NCI-H146 treated with DMSO at 0.1 percent for 48 hours (cell line): ENCODE data around the gene ARMC10.
"Not testable (repeated sequence)": the region's sequence is repeated elsewhere in the genome, so short reads cannot be mapped to it uniquely, and the experiment has no call there.

Experiments used
- DNase-seq: peaks from one replicate; lab custom pipeline; 2025; ENCODE audit not compliant: unreplicated experiment; lab: John Stamatoyannopoulos, UW

Gene ARMC10

DNA sequence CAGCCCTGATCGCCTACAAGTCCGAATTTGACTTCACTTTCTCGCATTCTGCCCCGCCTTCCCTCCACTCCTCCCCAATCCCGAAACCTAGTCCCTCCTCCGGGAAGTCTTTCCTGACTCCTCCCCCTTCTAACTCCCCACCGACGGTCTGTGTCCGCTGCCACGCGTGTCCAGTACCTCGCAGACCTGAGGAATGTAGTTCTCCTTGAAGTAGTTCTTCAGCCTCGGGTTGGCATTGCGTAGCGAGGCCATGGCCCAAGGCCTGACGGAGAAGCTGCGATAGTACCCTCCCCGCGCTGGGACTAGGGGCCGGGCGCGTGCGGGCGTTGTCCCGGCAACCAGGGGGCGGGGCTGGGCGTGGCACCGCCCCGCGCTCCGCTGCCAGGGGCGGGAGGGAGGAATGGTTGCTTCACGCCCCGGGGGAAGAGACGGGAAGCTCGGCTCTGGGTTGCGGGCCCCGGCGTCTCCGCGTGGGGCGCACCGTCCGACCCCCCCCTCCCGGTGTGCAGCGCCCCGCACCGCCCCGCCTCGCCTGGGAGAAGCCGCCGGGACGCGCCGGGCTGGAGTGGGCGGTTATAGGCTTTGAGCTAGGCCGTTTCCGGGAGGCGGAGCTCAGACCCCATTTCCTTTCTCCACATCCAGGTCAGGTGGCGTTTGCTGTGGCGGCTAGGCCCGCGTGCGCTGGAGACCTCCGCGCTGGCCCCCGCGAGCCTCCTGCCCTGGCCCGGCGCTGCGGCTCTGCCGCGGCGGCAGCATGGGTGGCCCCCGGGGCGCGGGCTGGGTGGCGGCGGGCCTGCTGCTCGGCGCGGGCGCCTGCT is at the start of gene ARMC10, which contains the start of gene FBXL13:
TSS of gene ARMC10 (plus strand) at position 622 of the 818 bp plus-strand sequence. CDS start at position 755, 133 bp downstream.
TSS of gene FBXL13 (minus strand) at position 278 of the 818 bp plus-strand sequence.
- peak; percentile 79 for DNase-seq

DNA sequence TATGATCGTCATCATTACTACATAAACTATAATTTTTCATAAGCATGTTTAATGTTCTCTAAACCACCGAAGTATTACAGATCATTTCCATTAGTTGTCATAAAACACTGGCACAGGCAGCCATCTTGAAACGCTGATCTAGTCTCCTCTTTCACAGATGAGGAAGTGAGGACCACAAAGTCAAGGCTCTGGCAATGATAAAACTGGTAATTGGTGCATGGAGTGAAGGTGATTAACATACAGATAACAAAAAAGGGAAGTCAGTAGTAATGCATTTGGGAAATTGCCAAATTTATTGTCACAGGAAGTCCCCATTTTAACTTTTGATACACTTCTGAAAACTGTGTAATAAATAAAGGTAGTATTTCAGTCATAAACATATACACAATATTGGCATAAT is 49.6 kb upstream of the ARMC10 start:
- no peak for DNase-seq

DNA sequence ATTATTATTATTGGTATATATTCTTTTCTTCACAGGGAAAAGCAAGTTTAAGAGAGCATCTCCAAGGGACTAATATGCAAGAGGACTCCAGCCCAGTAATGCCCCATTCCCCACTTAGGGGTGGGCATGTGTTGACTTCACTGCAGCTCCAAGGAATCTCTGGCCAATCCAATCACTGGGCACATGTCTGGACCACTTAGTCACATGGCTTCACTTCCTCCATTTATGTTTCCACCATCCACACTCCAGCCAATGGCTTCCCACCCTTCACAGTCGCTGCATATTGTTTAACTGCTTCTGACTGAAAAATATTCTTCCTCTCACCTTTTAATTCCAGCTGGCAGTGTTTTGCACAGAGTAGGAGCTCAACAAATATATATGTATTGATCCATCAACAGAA is 43.9 kb upstream of the ARMC10 start:
- no peak for DNase-seq

DNA sequence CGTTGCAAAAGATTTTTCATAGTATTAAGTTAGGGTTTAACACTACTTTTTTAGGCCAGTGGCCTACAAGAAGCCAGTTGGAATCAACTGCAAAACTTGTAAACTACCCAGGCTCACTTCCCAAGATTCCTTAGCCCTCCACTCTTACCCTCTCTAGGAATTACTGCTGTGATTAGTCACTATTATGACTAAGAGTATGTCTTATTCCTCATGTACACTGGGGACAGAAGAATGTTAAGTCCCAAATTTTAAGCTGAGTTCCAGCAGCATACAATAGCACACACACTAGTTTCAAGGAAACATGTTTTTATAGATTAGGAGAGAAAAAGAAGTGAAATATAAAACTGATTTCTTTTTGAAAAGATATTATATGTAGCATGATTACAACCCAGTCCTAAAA is 43.2 kb upstream of the ARMC10 start:
- no peak for DNase-seq

DNA sequence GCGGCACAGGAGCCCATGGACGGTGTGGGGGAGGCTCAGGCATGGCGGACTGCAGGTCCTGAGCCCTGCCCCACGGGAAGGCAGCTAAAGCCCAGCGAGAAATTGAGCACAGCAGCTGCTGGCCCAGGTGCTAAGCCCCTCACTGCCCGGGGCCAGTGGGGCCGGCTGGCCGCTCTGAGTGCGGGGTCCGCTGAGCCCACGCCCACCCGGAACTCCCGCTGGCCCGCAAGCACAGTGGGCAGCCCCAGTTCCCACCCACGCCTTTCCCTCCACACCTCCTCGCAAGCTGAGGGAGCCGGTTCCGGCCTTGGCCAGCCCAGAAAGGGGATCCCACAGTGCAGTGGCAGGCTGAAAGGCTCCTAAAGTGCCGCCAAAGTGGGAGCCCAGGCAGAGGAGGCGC is 40.6 kb upstream of the ARMC10 start:
- DNase-seq: not testable (repeated sequence)

DNA sequence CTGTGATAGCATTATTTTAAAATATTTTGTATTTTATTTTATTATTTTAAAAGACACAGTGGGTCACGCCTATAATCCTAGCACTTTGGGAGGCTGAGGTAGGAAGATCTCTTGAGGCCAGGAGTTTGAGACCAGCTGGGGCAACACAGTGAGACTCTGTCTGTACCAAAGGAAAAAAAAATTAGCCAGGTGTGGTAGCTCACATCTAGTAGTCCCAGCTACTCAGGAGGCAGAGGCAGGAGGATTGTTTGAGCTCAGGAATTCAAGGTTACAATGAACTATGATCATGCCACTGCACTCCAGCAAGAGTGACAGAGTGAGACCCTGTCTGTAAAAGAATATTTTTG is 37.5 kb upstream of the ARMC10 start:
- DNase-seq: no peak

DNA sequence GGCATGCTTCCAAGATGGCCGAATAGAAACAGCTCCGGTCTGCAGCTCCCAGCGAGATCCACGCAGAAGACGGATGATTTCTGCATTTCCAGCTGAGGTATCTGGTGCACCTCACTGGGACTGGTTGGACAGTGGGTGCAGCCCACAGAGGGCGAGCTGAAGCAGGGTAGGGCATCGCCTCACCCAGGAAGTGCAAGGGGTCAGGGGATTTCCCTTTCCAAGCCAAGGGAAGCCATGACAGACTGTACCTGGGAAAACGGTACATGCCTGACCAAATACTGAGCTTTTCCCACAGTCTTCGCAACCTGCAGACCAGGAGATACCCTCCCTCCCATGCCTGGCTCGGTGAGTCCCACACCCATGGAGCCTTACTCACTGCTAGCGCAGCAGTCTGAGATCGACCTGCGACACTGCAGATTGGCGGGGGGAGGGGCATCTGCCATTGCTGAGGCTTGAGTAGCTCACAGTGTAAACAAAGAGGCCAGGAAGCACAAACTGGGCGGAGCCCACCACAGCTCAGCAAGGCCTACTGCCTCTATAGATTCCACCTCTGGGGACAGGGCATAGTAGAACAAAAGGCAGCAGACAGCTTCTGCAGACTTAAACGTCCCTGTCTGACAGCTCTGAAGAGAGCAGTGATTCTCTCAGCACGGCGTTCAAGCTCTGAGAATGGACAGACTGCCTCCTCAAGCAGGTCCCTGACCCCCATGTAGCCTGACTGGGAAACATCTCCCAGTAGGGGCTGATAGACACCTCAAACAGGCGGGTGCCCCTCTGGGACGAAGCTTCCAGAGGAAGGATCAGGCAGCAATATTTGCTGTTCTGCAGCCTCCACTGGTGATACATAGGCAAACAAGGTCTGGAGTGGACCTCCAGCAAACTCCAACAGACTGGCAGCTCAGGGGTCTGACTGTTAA is 36.9 kb upstream of the ARMC10 start:
- DNase-seq: peak; percentile 52

DNA sequence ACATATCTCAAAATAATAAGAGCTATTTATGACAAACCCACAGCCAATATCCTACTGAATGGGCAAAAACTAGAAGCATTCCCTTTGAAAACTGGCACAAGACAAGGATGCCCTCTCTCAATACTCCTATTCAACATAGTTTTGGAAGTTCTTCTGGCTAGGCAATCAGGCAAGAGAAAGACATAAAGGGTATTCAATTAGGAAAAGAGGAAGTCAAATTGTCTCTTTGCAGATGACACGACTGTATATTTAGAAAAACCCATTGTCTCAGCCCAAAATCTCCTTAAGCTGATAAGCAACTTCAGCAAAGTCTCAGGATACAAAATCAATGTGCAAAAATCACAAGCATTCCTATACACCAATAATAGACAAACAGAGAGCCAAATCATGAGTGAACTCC is 33.1 kb upstream of the ARMC10 start:
- not testable (repeated sequence) for DNase-seq

DNA sequence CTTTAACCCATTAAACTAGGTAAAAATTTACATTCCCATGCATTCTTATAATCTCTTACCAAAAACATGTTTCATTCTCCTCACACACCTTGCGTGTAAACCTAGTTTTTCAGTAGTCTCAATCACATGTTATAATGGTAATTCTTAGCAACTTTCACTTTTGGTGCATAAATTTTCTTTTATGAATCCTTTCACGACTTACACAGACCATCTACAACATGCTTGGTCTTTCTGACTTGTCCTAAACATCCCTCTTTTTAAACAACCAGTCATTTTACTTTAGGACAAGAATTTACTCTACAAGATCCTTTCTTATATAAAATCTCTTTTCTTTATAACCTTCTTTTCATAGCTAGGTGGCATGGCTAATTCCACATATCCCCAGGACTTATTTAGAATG is 26.1 kb upstream of the ARMC10 start:
- DNase-seq: no peak

DNA sequence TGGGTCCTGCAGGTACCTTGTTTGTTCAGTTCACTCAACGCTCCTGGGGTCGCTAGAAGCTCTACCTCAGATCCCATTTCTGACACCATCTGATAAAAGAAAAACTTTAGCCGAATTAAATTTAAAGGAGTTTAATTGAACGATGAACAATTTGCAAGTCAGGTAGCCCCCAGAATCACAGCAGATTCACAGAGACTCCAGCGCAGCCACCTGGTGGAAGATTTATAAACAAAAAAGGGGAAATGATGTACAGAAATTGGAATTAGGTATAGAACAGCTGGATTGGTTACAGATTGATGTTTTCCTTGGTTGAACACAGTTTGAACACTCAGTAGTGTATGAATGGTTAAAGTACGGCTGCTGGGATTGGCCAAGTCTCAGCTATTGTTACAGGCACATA is 23.4 kb upstream of the ARMC10 start:
- DNase-seq: no peak

DNA sequence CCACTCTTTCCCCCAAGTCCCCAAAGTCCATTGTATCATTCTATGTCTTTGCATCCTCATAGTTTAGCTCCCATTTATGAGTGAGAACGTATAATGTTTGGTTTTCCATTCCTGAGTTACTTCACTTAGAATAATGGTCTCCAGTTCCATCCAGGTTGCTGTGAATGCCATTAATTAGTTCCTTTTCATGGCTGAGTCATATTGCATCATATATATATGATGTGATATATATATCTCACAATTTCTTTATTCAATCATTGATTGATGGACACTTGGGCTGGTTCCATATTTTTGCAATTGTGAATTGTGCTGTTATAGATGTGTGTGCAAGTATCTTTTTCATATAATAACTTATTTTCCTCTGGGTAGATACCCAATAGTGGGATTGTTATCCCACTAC is 18.9 kb upstream of the ARMC10 start:
- not testable (repeated sequence) for DNase-seq

DNA sequence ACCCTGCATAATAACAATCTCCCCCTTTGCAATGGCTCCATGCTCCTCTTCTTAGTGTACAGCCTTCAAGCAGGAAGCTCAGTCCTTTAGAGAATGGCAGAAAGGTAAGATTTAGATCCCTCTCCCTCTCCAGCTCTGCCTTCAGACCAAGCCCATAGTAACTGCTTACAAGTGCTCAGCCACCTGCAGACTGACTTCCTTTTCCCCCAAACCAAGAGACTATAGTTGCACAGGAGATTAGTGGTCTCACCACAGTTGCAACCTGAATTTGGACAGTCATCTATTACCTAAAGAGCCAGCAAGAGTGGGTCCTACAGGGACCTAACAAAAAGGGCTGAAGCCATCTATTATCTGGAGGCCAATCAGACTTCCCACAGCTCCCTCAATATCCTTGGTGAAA is 16.8 kb upstream of the ARMC10 start:
- DNase-seq: no peak

DNA sequence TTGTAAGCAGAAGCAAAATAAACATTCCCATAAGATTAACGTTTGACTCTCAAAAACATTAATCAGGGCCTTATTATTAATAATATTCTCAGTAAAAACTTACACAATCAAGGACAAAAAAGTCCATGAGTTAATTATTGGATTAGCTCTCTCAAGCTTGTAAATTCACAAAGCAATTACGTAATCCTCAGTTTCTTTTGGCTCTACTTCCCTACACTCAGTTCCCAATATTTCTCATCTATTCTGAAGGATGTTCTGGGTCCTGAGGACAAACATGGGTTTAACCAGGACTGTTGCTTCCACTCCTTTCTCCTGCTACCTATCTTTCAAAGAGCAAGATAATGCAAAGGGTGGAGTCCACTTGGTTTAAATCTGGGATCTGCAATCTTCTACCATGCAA is 15.5 kb upstream of the ARMC10 start:
- no peak for DNase-seq

DNA sequence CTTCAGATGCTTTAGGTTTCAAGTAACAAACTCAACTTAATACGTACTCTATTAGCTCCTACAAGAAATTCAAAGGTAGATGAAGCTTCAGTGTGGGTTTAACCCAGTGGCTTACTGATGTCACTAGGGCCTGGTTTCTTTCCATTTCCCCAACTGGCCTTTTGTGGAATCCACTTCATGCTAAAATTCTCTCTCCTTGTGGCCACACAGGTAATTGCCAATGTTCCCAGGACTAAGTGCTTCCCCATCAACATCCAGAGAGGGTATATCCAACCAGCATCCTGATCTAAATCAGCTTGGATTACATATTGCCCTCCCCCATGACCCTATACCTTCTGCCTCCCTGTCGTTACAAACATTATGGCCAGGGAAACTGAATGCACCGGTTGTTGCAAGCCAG is 11.0 kb upstream of the ARMC10 start:
- no peak for DNase-seq

DNA sequence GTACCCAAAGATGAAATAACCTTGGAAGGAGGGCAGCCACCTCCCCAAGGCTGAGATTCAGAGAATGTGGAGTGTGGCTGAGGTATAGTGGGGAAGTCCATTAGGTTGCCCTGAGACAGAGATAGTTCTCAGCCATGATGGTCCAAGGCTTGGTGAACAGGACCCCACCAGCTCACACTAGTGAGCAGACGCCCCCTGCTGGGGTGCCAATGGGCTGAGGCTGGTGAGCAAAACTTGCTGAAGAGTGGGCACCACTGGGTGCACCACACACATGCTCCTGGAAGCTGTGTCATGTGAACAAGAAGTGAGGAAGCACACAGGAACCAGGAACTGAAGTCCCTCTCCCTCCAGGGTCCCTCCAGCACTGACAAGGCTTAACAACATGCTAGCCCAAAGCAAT is 9.3 kb upstream of the ARMC10 start:
- no peak for DNase-seq

DNA sequence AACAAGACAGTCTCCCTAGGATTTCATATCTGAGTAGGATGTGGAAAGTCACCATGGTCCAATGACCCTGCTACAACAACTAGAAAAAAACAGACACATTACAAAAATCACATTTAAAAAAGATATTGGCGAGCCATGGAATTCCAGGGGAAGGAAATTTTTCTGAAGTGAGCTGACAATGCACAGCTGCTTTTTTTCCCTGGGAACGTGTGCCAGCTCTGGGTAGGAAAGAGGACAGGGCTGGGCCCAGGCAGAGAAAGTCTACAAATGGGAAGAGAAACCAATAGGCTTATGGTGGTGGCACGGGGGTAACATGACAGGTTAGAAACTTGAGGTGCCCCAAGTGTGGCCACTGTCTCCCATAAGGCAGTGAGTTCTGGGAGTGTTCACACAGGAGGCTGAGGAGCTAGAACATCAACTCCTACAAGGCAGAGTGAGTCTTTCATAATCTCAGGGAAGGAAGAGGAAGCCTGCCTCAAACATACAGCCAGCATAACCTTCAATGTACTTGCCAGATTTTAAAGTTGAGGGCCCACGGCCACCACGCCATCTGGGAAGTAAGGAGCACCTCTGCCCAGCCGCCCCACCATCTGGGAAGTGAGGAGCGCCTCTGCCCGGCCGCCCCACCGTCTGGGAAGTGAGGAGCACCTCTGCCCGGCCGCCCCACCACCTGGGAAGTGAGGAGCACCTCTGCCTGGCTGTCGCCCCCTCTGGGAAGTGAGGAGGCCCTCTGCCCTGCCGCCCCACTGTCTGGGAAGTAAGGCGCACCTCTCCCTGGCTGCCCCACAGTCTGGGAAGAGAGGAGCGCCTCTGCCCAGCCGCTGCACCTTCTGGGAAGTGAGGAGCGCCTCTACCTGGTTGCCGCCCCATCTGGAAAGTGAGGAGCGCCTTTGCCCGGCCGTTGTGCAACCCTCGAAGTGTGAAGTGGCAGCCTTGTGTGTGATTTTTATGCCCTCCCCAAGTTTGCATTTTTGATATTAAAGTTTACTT is 6.2 kb upstream of the ARMC10 start:
- no peak for DNase-seq

DNA sequence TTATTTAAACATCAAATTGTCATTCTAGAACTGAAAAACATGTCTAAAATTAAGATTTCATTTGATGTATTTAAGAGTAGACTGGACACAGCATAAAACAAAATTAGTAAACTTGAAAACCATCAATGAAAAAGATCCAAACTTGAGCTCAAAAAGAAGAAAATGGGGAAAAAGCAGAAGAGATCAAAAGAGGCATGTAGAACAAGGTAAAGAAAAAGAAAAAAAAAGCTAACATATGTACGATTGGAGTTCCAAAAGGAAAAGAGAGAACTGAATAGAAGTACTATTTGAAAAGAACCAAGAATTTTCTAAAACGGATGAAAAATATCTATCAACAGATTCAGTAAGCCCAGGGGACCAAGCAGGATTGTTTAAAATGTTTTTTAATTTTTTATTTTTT is 3.9 kb upstream of the ARMC10 start:
- DNase-seq: no peak

DNA sequence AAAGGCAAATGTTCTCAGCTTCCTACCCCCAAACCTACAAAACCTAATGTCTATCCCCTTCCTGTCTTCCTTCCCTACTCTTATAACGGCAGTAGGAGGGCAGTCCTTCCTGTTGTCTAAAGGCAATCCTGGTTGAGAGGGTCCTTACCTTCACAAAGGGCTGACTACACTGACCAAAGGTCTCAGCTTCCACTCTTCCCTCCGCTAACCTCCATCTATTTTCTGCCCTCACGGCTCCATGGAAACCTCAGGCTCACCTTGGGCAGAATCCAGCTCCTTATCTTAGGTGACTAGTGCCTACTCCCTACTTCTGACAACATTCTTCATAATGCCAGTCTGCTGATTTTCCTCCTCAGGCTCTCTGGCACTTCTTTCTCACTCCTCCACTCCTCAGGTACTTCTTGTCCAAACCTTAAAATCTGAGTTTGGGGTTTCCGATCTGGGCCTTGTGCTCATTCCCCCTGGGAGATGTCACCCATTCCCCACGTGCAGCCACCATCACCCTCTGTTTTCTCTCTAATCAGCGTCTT is 886 bp upstream of the ARMC10 start:
- peak; percentile 49 for DNase-seq

DNA sequence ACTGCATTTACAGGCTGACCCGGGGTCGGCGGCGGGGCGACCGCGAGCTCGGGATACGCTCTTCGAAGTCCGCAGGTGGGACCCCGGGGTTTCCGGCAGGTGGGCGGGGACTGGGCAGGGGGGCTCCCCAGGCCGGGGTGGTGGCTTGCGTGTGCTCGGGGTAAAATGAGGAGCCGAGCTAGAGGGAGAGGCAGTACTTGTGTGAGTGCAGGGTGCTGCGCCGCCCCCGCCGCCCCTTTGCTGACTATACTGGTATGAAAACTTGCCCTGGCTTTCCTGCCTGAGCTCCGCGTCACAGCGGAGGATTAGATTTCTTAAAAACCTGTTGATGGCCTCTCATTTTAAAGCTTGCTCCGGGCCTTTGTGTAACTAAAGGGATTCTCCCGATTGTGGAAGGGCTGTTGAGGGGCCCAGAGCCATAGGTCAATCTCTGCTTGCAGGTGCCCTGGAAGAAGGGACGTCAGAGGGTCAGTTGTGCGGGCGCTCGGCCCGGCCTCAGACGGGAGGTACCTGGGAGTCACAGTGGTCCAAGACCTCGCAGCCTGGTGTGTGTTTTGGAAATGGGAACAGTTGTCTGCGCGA is 488 bp downstream of the ARMC10 start:
- peak; percentile 43 for DNase-seq

DNA sequence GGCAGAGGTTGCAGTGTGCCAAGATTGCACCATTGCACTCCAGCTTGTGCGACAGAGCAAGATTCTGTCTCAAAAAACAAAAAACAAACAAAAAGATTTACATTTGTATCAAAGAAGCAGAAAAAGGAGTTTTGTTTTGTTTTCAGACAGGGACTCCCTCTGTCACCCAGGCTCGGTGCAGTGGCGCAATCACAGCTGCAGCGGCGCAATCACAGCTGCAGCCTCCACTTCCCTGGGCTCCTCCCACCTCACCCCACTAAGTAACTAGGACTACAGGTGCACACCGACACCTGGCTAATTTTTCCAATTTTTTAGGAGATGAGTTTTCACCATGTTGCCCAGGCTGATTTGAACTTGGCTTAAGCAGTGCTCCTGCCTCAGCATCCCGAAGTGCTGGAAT is 1.8 kb downstream of the ARMC10 start:
- DNase-seq: no peak
